GM12878 (cell line): ENCODE data around the gene PPP1R1C. TPM values are rescaled to one million over a fixed set of nuclear protein-coding genes. Genes with fewer than 3 reads are reported as not detected.

ENCODE experiments used
- ATAC-seq: fragments of 200-7000 bp; cut with Tn5 transposase; 3 replicates; pipeline ENCODE4 v1.9.1; 2020; ENCODE audit warnings: mild to moderate bottlenecking, moderate library complexity
- BruUV-seq: library from RNA; stranded (reverse); fragments of 400-500 nt; replicated peaks from 2 replicates; lab custom pipeline; 2021; lab: Mats Ljungman, UMichigan
- CTCF ChIA-PET: fragments of 300-600 bp; sonication (Branson Sonifier 250); formaldehyde crosslinking; extraction: SDS; loops from one replicate; lab custom pipeline; 2021; ENCODE audit warnings: inconsistent platforms; lab: Yijun Ruan, JAX
- POLR2A ChIA-PET: fragments of 350-600 bp; formaldehyde crosslinking; extraction: SDS; loops from one replicate; lab custom pipeline; 2021; ENCODE audit warnings: inconsistent platforms; lab: Charles Lee
- RAD21 ChIA-PET: fragments of 300-600 bp; sonication (Branson Sonifier 250); formaldehyde crosslinking; loops from one replicate; lab custom pipeline; 2023; ENCODE audit warnings: antibody characterized with exemption; ENCODE audit not compliant: unreplicated experiment; lab: Charles Lee
- SMC1A ChIA-PET: fragments of 300-600 bp; sonication (Branson Sonifier 250); formaldehyde crosslinking; loops from one replicate; lab custom pipeline; 2023; ENCODE audit not compliant: unreplicated experiment, uncharacterized antibody; lab: Charles Lee
- DNase-seq: peaks from one replicate; pipeline ENCODE4 v3.0.0-alpha.2; 2011; ENCODE audit warnings: low read depth, low spot score
- FAIRE-seq: peaks from 3 replicates; lab custom pipeline; 2011; peaks lifted over from hg19 to GRCh38; lab: Jason Lieb, UNC
- H2AFZ ChIP-seq: 2 replicates; pipeline ENCODE4 v1.6.0; 2011; ENCODE audit warnings: low read depth, low read length, control low read depth; ENCODE audit not compliant: control insufficient read depth
- H3K27ac ChIP-seq: 2 replicates; pipeline ENCODE4 v1.5.1; 2011; ENCODE audit warnings: control low read depth; ENCODE audit not compliant: control insufficient read depth, insufficient read depth
- H3K27me3 ChIP-seq, 2 experiments: replicated peaks in 1 of 2; 2 replicates each; pipeline versions ENCODE4 v1.6.0 to v1.6.1; 2011; ENCODE audit warnings: low read length in 1 of 2; ENCODE audit not compliant: control insufficient read depth in 2 of 2, insufficient read depth in 2 of 2
- H3K36me3 ChIP-seq, 2 experiments: 2 replicates each; pipeline ENCODE4 v1.5.1; 2011; ENCODE audit warnings: low read length in 1 of 2; ENCODE audit not compliant: control insufficient read depth in 2 of 2, insufficient read depth in 2 of 2
- H3K4me1 ChIP-seq: 2 replicates; pipeline ENCODE4 v1.6.1; 2011; ENCODE audit warnings: mild to moderate bottlenecking, low read length, moderate library complexity, mixed read lengths; ENCODE audit not compliant: control insufficient read depth, insufficient read depth
- H3K4me2 ChIP-seq: 2 replicates; pipeline ENCODE4 v1.6.0; 2011; ENCODE audit warnings: control low read depth; ENCODE audit not compliant: control insufficient read depth, insufficient read depth
- H3K4me3 ChIP-seq: fragments of 200-600 bp; sonication (generic); 2 replicates; pipeline ENCODE4 v1.5.1; 2016
- H3K79me2 ChIP-seq: 2 replicates; pipeline ENCODE4 v1.6.0; 2011; ENCODE audit warnings: low read length; ENCODE audit not compliant: control insufficient read depth, insufficient read depth
- H3K9ac ChIP-seq: 2 replicates; pipeline ENCODE4 v1.8.0; 2011; ENCODE audit warnings: low read length, control low read depth, mixed read lengths; ENCODE audit not compliant: control insufficient read depth, insufficient read depth
- H3K9me3 ChIP-seq: replicated peaks from 3 replicates; pipeline ENCODE4 v1.5.1; 2011; ENCODE audit warnings: mild to moderate bottlenecking, low read length; ENCODE audit not compliant: control insufficient read depth, insufficient read depth
- H4K20me1 ChIP-seq: 2 replicates; pipeline ENCODE4 v1.6.0; 2011; ENCODE audit not compliant: control insufficient read depth, insufficient read depth
- CBFB ChIP-seq: IDR thresholded peaks from 2 replicates; pipeline ENCODE4 v1.6.1; 2016; ENCODE audit warnings: antibody characterized with exemption, low read depth
- ESRRA ChIP-seq: IDR thresholded peaks from 2 replicates; pipeline ENCODE4 v1.6.1; 2012; ENCODE audit warnings: mild to moderate bottlenecking, low read length, improper control_type of control experiment
- EZH2 ChIP-seq: IDR thresholded peaks from 2 replicates; pipeline ENCODE4 v1.6.1; 2012; ENCODE audit warnings: low read depth, mild to moderate bottlenecking, control low read depth, inconsistent platforms, low read length, borderline replicate concordance; ENCODE audit not compliant: control insufficient read depth
- HCFC1 ChIP-seq: fragments of 150-350 bp; IDR thresholded peaks from 2 replicates; pipeline ENCODE4 v1.6.1; 2014; ENCODE audit warnings: low read length
- IRF4 ChIP-seq: IDR thresholded peaks from 2 replicates; pipeline ENCODE4 v1.6.1; 2011; ENCODE audit warnings: low read depth, low read length
- MXI1 ChIP-seq: fragments of 150-350 bp; IDR thresholded peaks from 2 replicates; pipeline ENCODE4 v1.6.1; 2011; ENCODE audit warnings: low read depth, mild to moderate bottlenecking, inconsistent platforms, low read length, improper control_type of control experiment
- MYB ChIP-seq: fragments of 150-350 bp; IDR thresholded peaks from 2 replicates; pipeline ENCODE4 v1.6.1; 2014; ENCODE audit warnings: mild to moderate bottlenecking, low read depth, low read length, borderline replicate concordance
- NFIC ChIP-seq: IDR thresholded peaks from 2 replicates; pipeline ENCODE4 v1.6.1; 2012; ENCODE audit warnings: low read depth, mild to moderate bottlenecking, inconsistent platforms, low read length, moderate library complexity
- NFYA ChIP-seq: IDR thresholded peaks from 2 replicates; pipeline ENCODE4 v1.6.1; 2011; ENCODE audit warnings: low read depth, mild to moderate bottlenecking, low read length, improper control_type of control experiment, borderline replicate concordance
- PAX8 ChIP-seq: fragments of 450-650 bp; IDR thresholded peaks from 2 replicates; pipeline ENCODE4 v1.6.1; 2017; ENCODE audit warnings: mild to moderate bottlenecking, moderate library complexity
- POLR2AphosphoS5 ChIP-seq: IDR thresholded peaks from 2 replicates; pipeline ENCODE4 v1.6.1; 2011; ENCODE audit warnings: mild to moderate bottlenecking, low read length, inconsistent platforms
- SIN3A ChIP-seq: IDR thresholded peaks from 2 replicates; pipeline ENCODE4 v1.6.1; 2012; ENCODE audit warnings: low read depth, low read length, improper control_type of control experiment
- SMAD5 ChIP-seq: IDR thresholded peaks from 2 replicates; pipeline ENCODE4 v1.6.1; 2016; ENCODE audit warnings: antibody characterized with exemption, low read depth
- TARDBP ChIP-seq: IDR thresholded peaks from 2 replicates; pipeline ENCODE4 v1.6.1; 2016; ENCODE audit warnings: borderline replicate concordance
- TCF7 ChIP-seq: IDR thresholded peaks from 2 replicates; pipeline ENCODE4 v1.6.1; 2014; ENCODE audit warnings: antibody characterized with exemption, borderline replicate concordance
- YY1 ChIP-seq: IDR thresholded peaks from 2 replicates; pipeline ENCODE4 v1.6.1; 2011; ENCODE audit warnings: low read depth, mild to moderate bottlenecking, low read length
- ZSCAN29 ChIP-seq: fragments of 450-650 bp; IDR thresholded peaks from 2 replicates; pipeline ENCODE4 v1.6.1; 2017; ENCODE audit warnings: mild to moderate bottlenecking, moderate library complexity
- WGBS: methylation state at CpG from one replicate; pipeline ENCODE4 v1.1.6; 2016; ENCODE audit warnings: low lambda C conversion rate; ENCODE audit not compliant: insufficient replicate concordance, insufficient coverage; ENCODE audit errors: missing lambda C conversion rate; 5-methylcytosine and 5-hydroxymethylcytosine counted together
- in situ Hi-C: fragments of 300-500 bp; cut with MboI; formaldehyde crosslinking; loops from 9 replicates; pipeline ENCODE4 v1.14.3; 2018; ENCODE audit warnings: mixed read lengths
- intact Hi-C: fragments of 100-400 bp; cut with micrococcal nuclease; formaldehyde crosslinking; loops from one replicate; pipeline ENCODE4 v1.14.2; 2022; ENCODE audit not compliant: unreplicated experiment
- polyA plus RNA-seq, 11 experiments: library from polyadenylated mRNA; depleted of rRNA in 4 of 11; unstranded in 6 of 11; stranded (reverse) in 5 of 11; fragments of >200 nt; fragmentation: Nextera tagmentation in 4 of 11; fragmentation: Illumina TruSeq in 1 of 11; extraction: Ambion mirVana in 4 of 11; extraction: Trizol in 1 of 11; gene quantifications; 1 replicate in 1 of 11; 2 replicates in 10 of 11; pipeline versions ENCODE4 v1.2.1 to v1.2.3, GENCODE V29; 2011 to 2016; ENCODE audit warnings: inconsistent platforms in 2 of 11, missing spikeins in 2 of 11, low read depth in 1 of 11
- total RNA-seq, 4 experiments: library from RNA; depleted of rRNA in 3 of 4; stranded (reverse); fragments of >200 nt in 3 of 4; fragmentation: Illumina TruSeq in 1 of 4; extraction: Trizol in 1 of 4; gene quantifications; 2 replicates each; pipeline versions ENCODE4 v1.2.1 to v1.2.3, GENCODE V29; 2013 to 2021
- TF ChIP-seq, protein P1 (sequence below), 3 experiments: IDR thresholded peaks in 2 of 3; conservative IDR thresholded peaks in 1 of 3; 2 replicates each; pipeline ENCODE4 v1.5.1; 2011; ENCODE audit warnings: low read depth in 3 of 3, low read length in 3 of 3, mild to moderate bottlenecking in 3 of 3, control low read depth in 2 of 3, moderate library complexity in 2 of 3, inconsistent platforms in 1 of 3, mixed read lengths in 1 of 3; ENCODE audit not compliant: control insufficient read depth in 2 of 3, insufficient read depth in 1 of 3; ENCODE audit errors: extremely low read depth in 1 of 3
- TF ChIP-seq, protein P2 (sequence below): fragments of 450-650 bp; formaldehyde crosslinking; IDR thresholded peaks from 2 replicates; pipeline ENCODE4 v1.4.0; 2020; ENCODE audit warnings: mild to moderate bottlenecking, moderate library complexity

Gene PPP1R1C
- total and polyA plus RNA-seq, 10 of the 15 experiments (the other 5 are each of a cell fraction or from before 2014, with no cell fraction given) = 0.11 TPM; not detected in 9

GRCh38 chr2:182163878-182164277 is 178.2 kb downstream of the PPP1R1C start:
- H3K36me3 ChIP-seq = no peaks in the 10 kb centered on the region
- DNase-seq = no peak
- SMC1A ChIA-PET = no interaction called here
- RAD21 ChIA-PET = no interaction called here
- no peak overlapping the region for H2AFZ ChIP-seq
- TF ChIP-seq, protein P1, sequence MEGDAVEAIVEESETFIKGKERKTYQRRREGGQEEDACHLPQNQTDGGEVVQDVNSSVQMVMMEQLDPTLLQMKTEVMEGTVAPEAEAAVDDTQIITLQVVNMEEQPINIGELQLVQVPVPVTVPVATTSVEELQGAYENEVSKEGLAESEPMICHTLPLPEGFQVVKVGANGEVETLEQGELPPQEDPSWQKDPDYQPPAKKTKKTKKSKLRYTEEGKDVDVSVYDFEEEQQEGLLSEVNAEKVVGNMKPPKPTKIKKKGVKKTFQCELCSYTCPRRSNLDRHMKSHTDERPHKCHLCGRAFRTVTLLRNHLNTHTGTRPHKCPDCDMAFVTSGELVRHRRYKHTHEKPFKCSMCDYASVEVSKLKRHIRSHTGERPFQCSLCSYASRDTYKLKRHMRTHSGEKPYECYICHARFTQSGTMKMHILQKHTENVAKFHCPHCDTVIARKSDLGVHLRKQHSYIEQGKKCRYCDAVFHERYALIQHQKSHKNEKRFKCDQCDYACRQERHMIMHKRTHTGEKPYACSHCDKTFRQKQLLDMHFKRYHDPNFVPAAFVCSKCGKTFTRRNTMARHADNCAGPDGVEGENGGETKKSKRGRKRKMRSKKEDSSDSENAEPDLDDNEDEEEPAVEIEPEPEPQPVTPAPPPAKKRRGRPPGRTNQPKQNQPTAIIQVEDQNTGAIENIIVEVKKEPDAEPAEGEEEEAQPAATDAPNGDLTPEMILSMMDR (IDR thresholded peaks at IDR 0.05 in 2 of 3, conservative IDR thresholded peaks at IDR 0.05 in 1 of 3; ENCODE audit: control insufficient read depth in 2 of 3, extremely low read depth in 1 of 3, insufficient read depth in 1 of 3, low read depth in 3 of 3, low read length in 3 of 3) = no peak
- TF ChIP-seq MYB = no peak
- no peak for TF ChIP-seq TARDBP
- TF ChIP-seq NFIC = no peak
- TF ChIP-seq ZSCAN29 = no peak
- TF ChIP-seq IRF4 = no peak
- no peak for TF ChIP-seq MXI1
- no peak for TF ChIP-seq YY1
- no peak for TF ChIP-seq ESRRA
- no peak for TF ChIP-seq SMAD5
- no peak for TF ChIP-seq NFYA
- no peak for TF ChIP-seq HCFC1
- no peak for TF ChIP-seq PAX8
- no peak for TF ChIP-seq SIN3A
- TF ChIP-seq TCF7 = no peak
- no peak for TF ChIP-seq CBFB
- no peak for TF ChIP-seq EZH2
- TF ChIP-seq, protein P2, sequence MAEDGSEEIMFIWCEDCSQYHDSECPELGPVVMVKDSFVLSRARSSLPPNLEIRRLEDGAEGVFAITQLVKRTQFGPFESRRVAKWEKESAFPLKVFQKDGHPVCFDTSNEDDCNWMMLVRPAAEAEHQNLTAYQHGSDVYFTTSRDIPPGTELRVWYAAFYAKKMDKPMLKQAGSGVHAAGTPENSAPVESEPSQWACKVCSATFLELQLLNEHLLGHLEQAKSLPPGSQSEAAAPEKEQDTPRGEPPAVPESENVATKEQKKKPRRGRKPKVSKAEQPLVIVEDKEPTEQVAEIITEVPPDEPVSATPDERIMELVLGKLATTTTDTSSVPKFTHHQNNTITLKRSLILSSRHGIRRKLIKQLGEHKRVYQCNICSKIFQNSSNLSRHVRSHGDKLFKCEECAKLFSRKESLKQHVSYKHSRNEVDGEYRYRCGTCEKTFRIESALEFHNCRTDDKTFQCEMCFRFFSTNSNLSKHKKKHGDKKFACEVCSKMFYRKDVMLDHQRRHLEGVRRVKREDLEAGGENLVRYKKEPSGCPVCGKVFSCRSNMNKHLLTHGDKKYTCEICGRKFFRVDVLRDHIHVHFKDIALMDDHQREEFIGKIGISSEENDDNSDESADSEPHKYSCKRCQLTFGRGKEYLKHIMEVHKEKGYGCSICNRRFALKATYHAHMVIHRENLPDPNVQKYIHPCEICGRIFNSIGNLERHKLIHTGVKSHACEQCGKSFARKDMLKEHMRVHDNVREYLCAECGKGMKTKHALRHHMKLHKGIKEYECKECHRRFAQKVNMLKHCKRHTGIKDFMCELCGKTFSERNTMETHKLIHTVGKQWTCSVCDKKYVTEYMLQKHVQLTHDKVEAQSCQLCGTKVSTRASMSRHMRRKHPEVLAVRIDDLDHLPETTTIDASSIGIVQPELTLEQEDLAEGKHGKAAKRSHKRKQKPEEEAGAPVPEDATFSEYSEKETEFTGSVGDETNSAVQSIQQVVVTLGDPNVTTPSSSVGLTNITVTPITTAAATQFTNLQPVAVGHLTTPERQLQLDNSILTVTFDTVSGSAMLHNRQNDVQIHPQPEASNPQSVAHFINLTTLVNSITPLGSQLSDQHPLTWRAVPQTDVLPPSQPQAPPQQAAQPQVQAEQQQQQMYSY (CRISPR knock-in tag) = no peak
- TF ChIP-seq POLR2AphosphoS5 = no peak
- CTCF ChIA-PET = no interaction called here
- no peak overlapping the region for H3K27ac ChIP-seq
- H3K4me2 ChIP-seq = no peak overlapping the region
- intact Hi-C loops = no loop called here
- no TSS peak for BruUV-seq
- FAIRE-seq = no peak
- POLR2A ChIA-PET = no interaction called here
- no peaks in the 10 kb centered on the region for H3K27me3 ChIP-seq
- no peaks in the 10 kb centered on the region for H4K20me1 ChIP-seq
- no peaks in the 10 kb centered on the region for H3K4me1 ChIP-seq
- no peaks in the 10 kb centered on the region for H3K9me3 ChIP-seq
- ATAC-seq = no peak
- in situ Hi-C loops = no loop called here
- H3K4me3 ChIP-seq = no peak overlapping the region
- 46% methylated on average over 3 of the region's 3 CpGs for WGBS
- no peak overlapping the region for H3K9ac ChIP-seq
- no peaks in the 10 kb centered on the region for H3K79me2 ChIP-seq
